Naive B cell (primary cell): Measurements from ENCODE around the gene VAV3. TPM values are rescaled to one million over a fixed set of nuclear protein-coding genes. Genes with fewer than 3 reads are reported as not detected.

Experiments
- ATAC-seq, 2 donors: fragments of 150-1000 bp; cut with Tn5 transposase; 2 replicates each; pipeline ENCODE4 v1.10.0; 2021; ENCODE audit warnings: low read depth in 2 of 2, mild to moderate bottlenecking in 2 of 2, moderate library complexity in 2 of 2
- DNase-seq: peaks from one replicate; pipeline ENCODE4 v3.0.0; 2022
- H3K27ac Mint-ChIP-seq, 6 donors: one replicate each; pipeline ENCODE4 v1.8.0; 2020 to 2022; ENCODE audit warnings: mild to moderate bottlenecking in 6 of 6, mixed read lengths in 6 of 6, moderate library complexity in 5 of 6, inconsistent platforms in 2 of 6
- H3K27me3 Mint-ChIP-seq, 3 donors: one replicate each; pipeline ENCODE4 v1.8.0; 2021 to 2022; ENCODE audit warnings: mixed read lengths in 3 of 3, mild to moderate bottlenecking in 1 of 3
- H3K36me3 Mint-ChIP-seq, 2 donors: one replicate each; pipeline ENCODE4 v1.8.0; 2020 to 2022; ENCODE audit warnings: mixed read lengths in 2 of 2, inconsistent platforms in 1 of 2, mild to moderate bottlenecking in 1 of 2
- H3K4me1 Mint-ChIP-seq, 3 donors: one replicate each; pipeline ENCODE4 v1.8.0; 2020 to 2022; ENCODE audit warnings: mixed read lengths in 3 of 3, inconsistent platforms in 1 of 3, mild to moderate bottlenecking in 1 of 3, moderate library complexity in 1 of 3
- H3K4me3 Mint-ChIP-seq, 8 donors: one replicate each; pipeline ENCODE4 v1.8.0; 2020 to 2022; ENCODE audit warnings: mild to moderate bottlenecking in 8 of 8, mixed read lengths in 8 of 8, moderate library complexity in 8 of 8, inconsistent platforms in 2 of 8
- H3K9me3 Mint-ChIP-seq, 7 donors: one replicate each; pipeline ENCODE4 v1.8.0; 2020 to 2022; ENCODE audit warnings: mixed read lengths in 7 of 7, mild to moderate bottlenecking in 5 of 7, inconsistent platforms in 2 of 7, moderate library complexity in 1 of 7
- polyA plus RNA-seq, 6 donors: library from polyadenylated mRNA; unstranded; fragments of 300-500 nt; fragmentation: Illumina TruSeq; gene quantifications; one replicate each; pipeline ENCODE4 v1.2.3, GENCODE V29; 2021; ENCODE audit warnings: low read depth in 6 of 6

VAV3 gene
- polyA plus RNA-seq, 6 donors from 2014 or later, result 24.8 to 45.9 (median 33.6) TPM

DNA sequence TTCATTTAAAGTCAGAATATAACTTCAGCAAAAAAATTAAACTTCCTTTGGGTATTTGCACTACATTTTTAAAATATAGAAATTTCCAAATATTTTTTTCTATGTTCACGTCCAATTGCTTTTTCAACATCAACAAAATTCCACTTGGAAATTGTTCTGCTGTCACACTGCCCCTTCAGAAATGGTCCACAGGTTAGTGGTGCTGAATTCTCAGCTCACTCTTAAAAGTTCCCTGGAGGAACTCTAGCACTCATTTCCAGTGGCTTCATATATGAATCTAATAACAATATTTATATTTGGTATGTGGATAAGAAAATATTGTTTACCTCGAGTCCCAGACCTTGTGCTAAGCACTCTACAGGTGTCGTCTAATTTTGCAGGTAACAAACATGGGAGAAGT is 27.4 kb upstream of the VAV3 start:
- peaks cover 0 to 2% (median 0%) of the 10 kb centered on the region in 7 donors for H3K9me3 Mint-ChIP-seq
- H3K27ac Mint-ChIP-seq, result no peak overlapping the region
- ATAC-seq (no peak), DNase-seq (no peak)
- no peak overlapping the region for H3K4me3 Mint-ChIP-seq
- peaks cover 4 to 14% (median 7%) of the 10 kb centered on the region in 3 donors for H3K4me1 Mint-ChIP-seq
- peaks cover 0 to 28% of the 10 kb centered on the region in 2 donors for H3K36me3 Mint-ChIP-seq
- no peaks in the 10 kb centered on the region for H3K27me3 Mint-ChIP-seq

DNA sequence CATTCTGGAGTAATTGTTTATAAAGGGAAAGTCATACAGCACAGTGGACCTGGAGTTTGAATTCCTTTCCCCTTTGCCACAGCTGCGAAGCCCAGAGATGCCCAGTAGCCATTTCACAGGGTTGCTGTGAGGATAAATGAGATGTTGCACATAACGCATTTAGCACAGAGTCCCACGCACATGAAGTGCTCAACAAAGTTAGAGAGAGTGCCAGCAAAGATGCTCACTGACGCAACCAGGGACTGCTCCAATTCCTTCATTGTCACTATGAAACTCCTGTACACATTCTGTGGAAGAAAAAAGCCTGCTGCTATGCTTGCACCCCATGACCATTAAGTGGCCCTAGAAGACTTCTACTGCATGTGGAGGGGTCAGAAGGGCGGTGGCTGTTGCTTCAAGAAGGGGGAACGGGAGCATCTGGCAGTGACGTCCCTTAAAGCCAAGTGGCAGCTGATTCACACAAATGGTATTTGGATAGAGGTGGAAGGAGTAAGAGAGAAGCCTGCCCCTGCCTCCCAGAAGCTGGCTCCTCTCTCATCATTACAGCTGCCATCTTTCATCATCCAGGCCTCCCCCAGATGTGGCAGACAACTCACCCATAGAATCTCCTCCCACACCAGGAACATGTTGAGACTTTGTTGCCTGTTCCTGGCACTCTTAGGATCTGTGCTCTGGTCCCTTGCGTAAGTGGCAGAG is 26.5 kb upstream of the VAV3 start:
- peaks cover 0 to 2% (median 0%) of the 10 kb centered on the region in 7 donors for H3K9me3 Mint-ChIP-seq
- ATAC-seq, result no peak
- peak overlapping the region in 3 of 6 donors; percentile 48 to 59 (median 52) for H3K27ac Mint-ChIP-seq
- H3K36me3 Mint-ChIP-seq, result peaks cover 0 to 28% of the 10 kb centered on the region in 2 donors
- H3K4me3 Mint-ChIP-seq, result no peak overlapping the region
- H3K27me3 Mint-ChIP-seq, result no peaks in the 10 kb centered on the region
- DNase-seq, result no peak
- H3K4me1 Mint-ChIP-seq, result peaks cover 8 to 17% (median 15%) of the 10 kb centered on the region in 3 donors

DNA sequence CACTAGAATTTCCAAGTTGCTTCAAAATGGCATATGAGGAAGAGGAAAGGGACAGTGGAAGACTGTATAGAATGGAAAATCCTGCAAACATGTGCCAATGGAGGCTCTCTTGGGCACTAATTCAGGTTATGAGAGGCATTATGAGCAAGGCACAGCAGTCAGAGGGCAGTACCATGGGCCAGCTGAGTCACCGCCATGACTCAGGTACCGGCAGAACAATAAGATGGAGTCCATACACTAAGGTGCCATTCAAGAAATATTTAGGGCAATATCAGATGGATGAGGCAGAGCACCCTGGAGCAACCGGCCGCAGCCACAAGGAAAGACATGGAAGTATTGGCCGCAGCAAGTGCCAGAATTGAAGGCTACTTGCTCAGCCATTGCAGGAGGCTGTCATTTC is 25.6 kb upstream of the VAV3 start:
- Mint-ChIP-seq H3K4me3 (no peak overlapping the region), H3K9me3 (peaks cover 0 to 2% (median 0%) of the 10 kb centered on the region in 7 donors), H3K36me3 (peaks cover 0 to 28% of the 10 kb centered on the region in 2 donors), H3K27ac (peak overlapping the region in 1 of 6 donors; percentile 87), H3K27me3 (no peaks in the 10 kb centered on the region), H3K4me1 (peaks cover 8 to 17% (median 16%) of the 10 kb centered on the region in 3 donors)
- DNase-seq (no peak), ATAC-seq (no peak)

DNA sequence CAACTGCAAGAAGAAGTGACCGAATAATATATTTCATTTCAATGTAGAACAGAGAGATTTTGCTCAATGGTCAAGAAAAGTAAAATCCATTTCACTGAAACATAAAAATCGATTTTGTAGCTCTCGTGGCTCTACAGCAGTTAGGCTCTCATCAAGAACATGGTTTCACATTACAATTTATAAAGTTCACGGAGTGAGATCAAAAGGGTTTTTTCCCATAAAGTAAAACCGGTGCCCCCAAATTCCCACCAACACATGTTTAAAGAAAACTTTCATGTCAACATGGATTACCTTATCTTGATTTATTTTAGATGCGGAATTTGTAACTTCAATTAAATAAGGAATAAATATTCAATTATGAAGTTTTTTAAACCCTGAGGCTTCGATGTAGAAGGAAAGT is 16.3 kb upstream of the VAV3 start:
- no peak for ATAC-seq
- H3K36me3 Mint-ChIP-seq, result peaks cover 0 to 9% of the 10 kb centered on the region in 2 donors
- no peaks in the 10 kb centered on the region for H3K9me3 Mint-ChIP-seq
- H3K27me3 Mint-ChIP-seq, result no peaks in the 10 kb centered on the region
- peaks cover 11 to 48% (median 38%) of the 10 kb centered on the region in 3 donors for H3K4me1 Mint-ChIP-seq
- no peak for DNase-seq
- no peak overlapping the region for H3K4me3 Mint-ChIP-seq
- no peak overlapping the region for H3K27ac Mint-ChIP-seq

DNA sequence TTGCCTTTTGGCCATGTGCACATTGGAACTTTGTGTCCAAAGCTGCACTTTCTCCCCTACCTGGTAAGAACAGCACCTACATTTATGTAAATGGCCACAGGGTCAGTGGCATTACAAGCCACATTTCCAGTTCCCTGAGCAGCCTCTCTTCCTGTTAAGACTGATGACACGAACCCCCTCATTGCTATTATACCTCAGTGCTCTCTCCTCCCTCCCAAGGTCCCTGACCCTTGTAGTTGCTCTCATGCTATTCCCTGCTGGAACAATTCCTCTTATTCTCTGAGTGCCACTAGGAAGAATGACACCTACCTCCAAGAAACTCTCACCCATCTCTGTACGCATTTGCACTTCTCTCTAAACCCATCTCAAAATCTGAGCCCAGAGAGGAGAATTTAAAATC is 14.9 kb upstream of the VAV3 start:
- Mint-ChIP-seq H3K4me3 (no peak overlapping the region), H3K36me3 (peaks cover 0 to 10% of the 10 kb centered on the region in 2 donors), H3K27ac (peak overlapping the region in 3 of 6 donors; percentile 10 to 84 (median 74)), H3K4me1 (peaks cover 12 to 50% (median 48%) of the 10 kb centered on the region in 3 donors), H3K27me3 (no peaks in the 10 kb centered on the region), H3K9me3 (no peaks in the 10 kb centered on the region)
- no peak for ATAC-seq
- no peak for DNase-seq

DNA sequence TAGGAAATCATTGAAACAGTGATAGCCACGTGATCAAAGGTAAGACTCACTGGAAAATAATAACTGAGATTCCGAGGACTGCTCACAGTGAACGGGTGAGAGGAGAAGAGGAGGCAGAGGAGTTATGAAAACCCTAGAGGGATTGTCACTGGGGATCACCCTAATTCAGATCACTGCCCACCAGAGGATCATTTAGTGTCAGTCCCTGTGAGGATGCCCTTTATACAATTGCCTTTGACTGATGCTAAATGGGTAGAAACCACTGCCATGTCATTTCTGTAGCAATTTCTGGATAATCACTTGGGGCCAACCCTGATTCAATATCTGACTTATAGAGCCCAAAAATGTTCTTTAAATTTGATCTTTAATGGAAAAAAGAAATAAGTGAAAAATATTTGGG is 14.1 kb upstream of the VAV3 start:
- ATAC-seq (no peak), DNase-seq (no peak)
- H3K27ac Mint-ChIP-seq, result peak overlapping the region in 3 of 6 donors; percentile 1 to 87 (median 17)
- H3K27me3 Mint-ChIP-seq, result no peaks in the 10 kb centered on the region
- H3K4me3 Mint-ChIP-seq, result no peak overlapping the region
- peaks cover 18 to 51% (median 50%) of the 10 kb centered on the region in 3 donors for H3K4me1 Mint-ChIP-seq
- H3K9me3 Mint-ChIP-seq, result no peaks in the 10 kb centered on the region
- H3K36me3 Mint-ChIP-seq, result peaks cover 0 to 5% of the 10 kb centered on the region in 2 donors

DNA sequence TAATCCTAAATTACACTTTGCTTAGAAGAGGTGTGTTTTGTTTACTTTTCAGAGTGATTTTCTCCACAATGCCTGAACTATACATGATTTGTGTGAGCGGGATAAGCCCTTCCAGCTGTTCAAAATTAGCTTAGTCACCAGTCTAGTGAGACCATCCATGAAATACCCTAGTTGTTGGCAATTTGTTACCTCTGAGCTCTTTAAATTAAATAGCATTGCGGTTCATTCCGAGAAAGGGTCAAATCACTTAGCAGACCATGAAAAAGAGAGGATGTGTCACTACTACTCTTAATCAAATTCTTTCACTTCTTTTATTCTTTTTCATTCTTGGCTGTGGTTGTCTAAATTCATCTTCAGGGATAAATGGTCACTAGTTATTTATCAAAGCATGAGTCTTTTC is 11.9 kb upstream of the VAV3 start:
- Mint-ChIP-seq H3K27me3 (no peaks in the 10 kb centered on the region), H3K36me3 (peaks cover 0 to 4% of the 10 kb centered on the region in 2 donors), H3K27ac (no peak overlapping the region), H3K9me3 (no peaks in the 10 kb centered on the region), H3K4me3 (no peak overlapping the region), H3K4me1 (peaks cover 20 to 55% (median 51%) of the 10 kb centered on the region in 3 donors)
- ATAC-seq (no peak), DNase-seq (no peak)

DNA sequence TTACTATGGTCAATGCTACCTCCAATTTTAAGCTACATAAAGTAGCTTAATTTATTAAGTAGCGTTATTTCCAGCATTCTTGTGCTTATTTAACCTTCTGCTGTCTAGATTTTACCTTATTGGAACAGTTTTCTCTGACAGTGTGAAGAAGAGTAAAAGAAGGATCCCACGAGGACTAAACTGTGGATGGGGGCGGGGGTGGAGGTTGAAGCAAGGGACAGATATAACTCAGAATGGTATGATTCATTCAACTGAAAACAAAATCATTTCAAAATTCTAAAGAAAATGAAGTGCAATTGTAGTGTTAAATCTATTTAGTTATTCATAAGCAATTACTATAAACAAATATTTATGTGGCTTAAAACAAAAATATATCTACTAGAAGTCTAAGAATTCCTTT is 11.5 kb upstream of the VAV3 start:
- no peak for DNase-seq
- Mint-ChIP-seq H3K27me3 (no peaks in the 10 kb centered on the region), H3K4me1 (peaks cover 20 to 55% (median 53%) of the 10 kb centered on the region in 3 donors), H3K4me3 (no peak overlapping the region), H3K9me3 (no peaks in the 10 kb centered on the region), H3K36me3 (peaks cover 0 to 4% of the 10 kb centered on the region in 2 donors), H3K27ac (no peak overlapping the region)
- ATAC-seq, result no peak

DNA sequence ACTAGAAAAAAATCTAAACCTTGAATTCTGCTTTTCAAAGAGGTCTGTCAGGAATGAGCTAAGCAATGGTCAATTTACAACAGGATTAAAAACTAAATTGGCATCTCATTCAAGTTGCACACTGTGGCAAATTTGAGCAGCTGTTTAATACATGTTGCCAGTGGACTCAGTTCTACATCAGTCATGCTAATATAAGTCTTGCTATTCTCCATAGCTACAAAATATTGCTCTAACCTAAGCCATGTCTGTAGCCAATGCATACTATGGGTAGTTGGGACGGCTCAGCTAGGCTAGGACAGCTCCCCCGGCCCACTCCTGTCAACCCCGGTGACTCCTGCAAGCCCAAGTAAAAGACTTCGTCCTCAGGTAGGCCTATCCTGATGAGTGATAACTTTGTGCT is 10.9 kb upstream of the VAV3 start:
- Mint-ChIP-seq H3K9me3 (no peaks in the 10 kb centered on the region), H3K27me3 (no peaks in the 10 kb centered on the region), H3K4me1 (peaks cover 20 to 58% (median 57%) of the 10 kb centered on the region in 3 donors), H3K36me3 (peaks cover 0 to 4% of the 10 kb centered on the region in 2 donors), H3K4me3 (no peak overlapping the region), H3K27ac (peak overlapping the region in 2 of 6 donors; percentile 54 to 58)
- ATAC-seq (no peak), DNase-seq (no peak)

DNA sequence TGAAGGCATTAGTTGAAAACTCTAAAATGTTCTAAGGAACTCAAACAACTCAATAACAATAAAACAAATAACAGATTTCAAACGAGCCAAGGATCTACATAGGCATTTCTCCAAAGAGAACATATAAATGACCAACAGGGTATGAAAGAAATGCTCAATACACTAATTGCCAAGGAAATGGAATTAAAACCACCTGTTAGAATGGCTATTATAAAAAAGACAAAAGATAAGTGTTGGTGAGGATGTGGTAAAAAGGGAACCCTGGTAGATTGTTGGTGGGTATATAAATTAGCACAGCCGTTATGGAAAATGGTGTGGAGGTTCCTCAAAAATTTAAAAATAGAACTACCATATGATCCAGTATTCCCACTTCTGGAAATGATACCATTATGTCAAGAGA is 9.1 kb upstream of the VAV3 start:
- Mint-ChIP-seq H3K27me3 (no peaks in the 10 kb centered on the region), H3K36me3 (peaks cover 0 to 8% of the 10 kb centered on the region in 2 donors), H3K4me3 (no peak overlapping the region), H3K27ac (peak overlapping the region in 1 of 6 donors; percentile 39), H3K4me1 (peaks cover 25 to 56% (median 50%) of the 10 kb centered on the region in 3 donors), H3K9me3 (no peaks in the 10 kb centered on the region)
- ATAC-seq, result no peak
- no peak for DNase-seq

DNA sequence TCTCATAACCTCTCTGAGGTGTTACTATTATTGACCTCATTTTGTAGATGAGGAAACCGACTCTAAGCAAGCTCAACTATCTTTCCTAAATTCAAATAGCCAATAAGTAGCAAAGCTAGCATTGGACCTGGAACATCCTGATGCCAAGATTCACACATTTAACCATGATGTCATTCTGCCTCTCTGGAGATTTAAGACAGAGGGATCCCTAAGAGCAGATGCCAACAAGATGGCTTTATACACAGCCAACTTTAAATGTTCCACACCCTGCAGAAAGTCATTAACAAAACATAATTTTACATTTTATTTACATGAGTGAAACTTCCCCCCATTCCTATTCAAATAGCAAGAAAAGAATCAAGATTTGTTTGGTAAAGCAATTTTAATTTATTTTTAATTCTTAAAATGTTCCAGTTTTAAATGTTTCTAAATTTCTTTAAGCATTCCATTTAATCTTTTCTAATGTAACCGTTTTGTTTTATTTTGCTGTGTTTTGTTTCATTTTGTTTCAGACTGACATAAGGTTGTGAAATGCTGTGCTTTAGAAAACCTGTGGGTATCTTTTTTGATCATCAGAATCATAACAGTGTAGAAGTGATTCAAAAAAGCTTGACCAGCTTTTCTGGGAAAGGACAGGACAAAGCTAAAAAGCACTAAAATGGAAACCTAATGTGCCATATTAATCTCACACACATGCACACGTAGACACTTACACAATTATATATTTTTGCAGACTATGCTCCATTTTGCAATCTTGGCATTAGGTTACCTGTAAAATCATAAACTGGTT is 7.6 kb upstream of the VAV3 start:
- H3K4me3 Mint-ChIP-seq, result no peak overlapping the region
- ATAC-seq (no peak), DNase-seq (no peak)
- H3K27me3 Mint-ChIP-seq, result no peaks in the 10 kb centered on the region
- no peak overlapping the region for H3K27ac Mint-ChIP-seq
- H3K36me3 Mint-ChIP-seq, result peaks cover 0 to 12% of the 10 kb centered on the region in 2 donors
- H3K9me3 Mint-ChIP-seq, result no peaks in the 10 kb centered on the region
- H3K4me1 Mint-ChIP-seq, result peaks cover 28 to 46% (median 41%) of the 10 kb centered on the region in 3 donors

DNA sequence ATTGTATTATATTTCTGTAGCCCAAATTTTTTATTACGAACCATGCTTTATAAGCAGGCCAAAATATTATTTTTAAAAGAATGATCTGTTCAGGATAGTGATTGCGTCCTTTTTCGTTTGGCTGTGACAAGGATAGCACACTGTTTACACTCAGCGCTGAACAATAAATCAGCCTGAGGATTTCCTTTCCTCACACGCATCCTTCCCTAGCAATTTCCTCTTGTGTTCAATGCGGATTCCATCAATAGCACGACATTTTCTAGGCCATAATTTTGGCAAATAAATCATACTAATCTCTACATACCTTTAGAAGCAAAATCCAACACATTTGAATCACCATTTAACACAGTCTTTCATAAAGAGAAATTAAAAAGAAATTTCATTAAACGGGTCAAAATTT is 1.6 kb upstream of the VAV3 start:
- no peaks in the 10 kb centered on the region for H3K9me3 Mint-ChIP-seq
- H3K4me3 Mint-ChIP-seq, result peak overlapping the region; percentile 56 to 99 (median 98)

DNA sequence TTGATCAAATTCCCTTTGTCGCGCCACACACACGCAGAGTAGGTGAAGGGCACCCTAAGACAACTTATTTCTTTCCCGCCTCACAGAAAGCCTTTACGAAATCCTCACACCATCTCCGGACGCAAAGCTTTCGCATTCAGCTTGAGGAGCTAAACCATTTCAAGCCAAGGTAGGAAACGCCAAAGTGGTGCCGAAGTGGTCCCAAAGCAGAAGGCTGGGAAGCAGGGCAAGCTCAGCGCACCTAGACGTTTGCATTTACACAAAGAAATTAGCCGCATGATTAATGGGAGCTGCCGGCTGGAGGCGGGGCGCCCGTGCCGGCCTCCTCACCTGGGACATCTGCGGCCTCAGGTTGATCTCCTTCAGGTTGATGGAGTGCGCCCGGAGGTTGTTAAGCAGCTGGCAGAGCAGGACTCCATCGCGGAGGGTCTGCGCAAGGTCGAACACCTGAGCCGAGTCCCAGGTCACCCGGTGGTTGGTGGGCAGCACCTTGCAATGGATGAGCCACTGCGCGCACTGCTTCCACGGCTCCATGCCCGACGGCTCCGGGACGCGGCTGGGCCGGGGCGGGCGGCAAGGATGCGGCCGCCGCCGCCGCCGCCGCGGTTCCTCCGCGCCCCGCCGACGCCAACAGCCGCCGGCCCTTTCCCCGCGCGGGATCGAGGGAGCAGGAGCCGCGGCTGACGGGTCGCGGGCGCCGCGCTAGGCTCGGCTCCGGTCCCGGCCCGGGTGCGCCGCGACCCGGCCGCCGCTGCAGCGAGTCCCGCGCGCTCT is 457 bp downstream of the VAV3 start:
- Mint-ChIP-seq H3K4me3 (peak overlapping the region; percentile 92 to 100 (median 98)), H3K9me3 (peaks cover 0 to 5% (median 0%) of the 10 kb centered on the region in 7 donors), H3K4me1 (peaks cover 33 to 69% (median 42%) of the 10 kb centered on the region in 3 donors), H3K27ac (peak overlapping the region; percentile 97 to 99 (median 98)), H3K27me3 (no peaks in the 10 kb centered on the region), H3K36me3 (peaks cover 6 to 8% of the 10 kb centered on the region in 2 donors)
- peak; percentile 8 to 9 for ATAC-seq
- DNase-seq, result no peak

More for the DNA sequence above, 1.6 kb upstream of the VAV3 start:
- Mint-ChIP-seq H3K27ac (peak overlapping the region in 1 of 6 donors; percentile 80), H3K4me1 (peaks cover 31 to 59% (median 40%) of the 10 kb centered on the region in 3 donors), H3K27me3 (no peaks in the 10 kb centered on the region), H3K36me3 (peaks cover 0 to 8% of the 10 kb centered on the region in 2 donors)
- no peak for DNase-seq
- ATAC-seq, result no peak
